Erythroblast (primary cell): ENCODE data around the gene TSSK2.

ENCODE experiments used
- GATA1 ChIP-seq: IDR thresholded peaks from 2 replicates; pipeline ENCODE4 v1.6.1; 2011; ENCODE audit warnings: low read depth, mild to moderate bottlenecking, control low read depth, low read length, moderate library complexity
- POLR2A ChIP-seq: IDR thresholded peaks from 2 replicates; pipeline ENCODE4 v1.6.1; 2011; ENCODE audit warnings: mild to moderate bottlenecking, low read length

- TF ChIP-seq POLR2A (no peak), GATA1 (no peak)
Observed at GRCh38 chr22:19176732-19177131, 45.6 kb downstream of the TSSK2 start.
